Activated effector memory CD4-positive, alpha-beta T cell treated with anti-CD3 and anti-CD28 coated beads, Interleukin-2, amount 50 U/mL, for 16 hours (primary cell): ENCODE measurements around the gene MEG3.

Experiments used
- DNase-seq: peaks from one replicate; pipeline ENCODE4 v3.0.0-alpha.2; 2020

Gene MEG3

GRCh38 chr14:100867631-100868315 is 41.9 kb downstream of the MEG3 start:
- DNase-seq = peak; percentile 19

- peak; percentile 22 for DNase-seq
These were observed 42.9 kb downstream of the MEG3 start for GRCh38 chr14:100868621-100869370.

GRCh38 chr14:100871234-100872186 is 45.6 kb downstream of the MEG3 start:
- DNase-seq = peak; percentile 55

GRCh38 chr14:100872259-100873095 is 46.6 kb downstream of the MEG3 start:
- DNase-seq = peak; percentile 60

- DNase-seq = no peak
These were observed 47.2 kb downstream of the MEG3 start for GRCh38 chr14:100873096-100873482.

GRCh38 chr14:100874051-100874410 is 48.1 kb downstream of the MEG3 start:
- peak; percentile 41 for DNase-seq

GRCh38 chr14:100874411-100875091 is 48.6 kb downstream of the MEG3 start:
- DNase-seq = peak; percentile 53

GRCh38 chr14:100875126-100875525 is 49.2 kb downstream of the MEG3 start:
- DNase-seq = no peak

- DNase-seq = no peak
These were observed 50.1 kb downstream of the MEG3 start for GRCh38 chr14:100875861-100876590.

GRCh38 chr14:100878271-100879146 is 52.6 kb downstream of the MEG3 start:
- DNase-seq = no peak

GRCh38 chr14:100879194-100879593 is 53.3 kb downstream of the MEG3 start:
- DNase-seq = no peak

GRCh38 chr14:100879782-100880181 is 53.9 kb downstream of the MEG3 start:
- no peak for DNase-seq

- no peak for DNase-seq
These were observed 54.6 kb downstream of the MEG3 start for GRCh38 chr14:100880271-100881101.

GRCh38 chr14:100881211-100882025 is 55.5 kb downstream of the MEG3 start:
- DNase-seq = no peak

GRCh38 chr14:100882026-100882967 is 56.4 kb downstream of the MEG3 start:
- peak; percentile 9 for DNase-seq

- peak; percentile 44 for DNase-seq
These were observed 57.3 kb downstream of the MEG3 start for GRCh38 chr14:100882991-100883788.
